ENCODE data around the gene OPN5.

Gene OPN5

DNA sequence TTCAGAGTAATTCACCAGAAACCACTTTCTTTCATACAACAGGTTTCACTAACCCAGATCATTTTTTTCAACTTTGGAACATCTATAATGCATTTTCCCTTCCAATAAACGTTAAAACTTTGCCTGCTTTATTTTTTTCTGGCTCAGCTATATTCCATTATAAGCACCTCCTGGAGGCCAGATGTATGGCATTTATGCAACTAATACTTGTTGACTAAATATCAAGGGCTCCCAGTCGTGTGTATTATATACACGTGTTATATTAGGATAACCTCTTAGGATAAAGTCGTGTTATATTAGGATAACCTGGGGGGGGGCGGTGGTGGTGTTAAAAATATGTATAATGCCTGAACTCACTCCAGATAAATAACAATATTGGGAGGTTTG, 6.7 kb downstream of the OPN5 start:
- DNase-seq (ENCODE audit: low read depth), result no peak

DNA sequence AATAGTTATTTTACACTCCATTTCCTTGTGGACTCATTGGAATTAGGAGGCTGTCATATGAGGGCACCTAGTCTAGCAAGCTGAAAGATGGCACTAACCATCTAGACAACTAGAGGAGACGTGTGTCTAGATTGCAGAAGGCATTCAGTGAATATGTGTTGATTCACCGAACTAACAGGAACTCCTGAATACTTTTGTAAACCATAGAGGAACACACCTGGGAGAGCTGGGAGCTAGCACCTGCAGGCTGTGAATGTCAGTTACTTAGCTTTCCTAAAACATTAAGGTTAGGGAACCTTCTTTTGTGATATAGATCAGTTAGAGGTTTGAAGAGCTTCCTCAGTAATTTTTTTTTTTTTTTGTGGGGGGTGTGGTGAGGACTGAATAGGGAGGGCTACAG, 7.7 kb downstream of the OPN5 start:
- DNase-seq (ENCODE audit: low read depth), result no peak

DNA sequence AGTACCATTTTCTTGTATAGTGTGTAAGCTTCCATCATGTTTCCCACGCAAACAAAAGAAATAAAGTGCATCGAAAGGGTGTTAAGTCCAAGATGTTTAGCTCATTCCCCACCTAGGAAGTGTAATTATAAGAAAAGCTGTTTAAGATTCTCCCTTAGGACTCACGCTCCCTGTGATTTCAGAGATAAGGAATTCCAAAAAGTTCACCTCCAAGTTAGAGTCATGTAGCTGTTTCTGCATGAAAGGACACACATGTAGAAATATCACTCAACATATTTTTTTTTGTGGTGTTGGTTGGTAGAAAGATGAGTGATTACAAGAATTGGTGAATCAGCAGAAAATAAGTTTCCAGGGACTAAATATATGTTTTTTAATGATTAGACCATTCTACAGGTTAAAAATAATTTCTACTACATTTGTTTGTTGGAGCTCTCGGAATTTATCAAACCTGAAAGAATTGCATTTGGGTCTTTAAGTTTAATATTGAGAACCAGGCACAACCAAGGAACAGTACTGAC, 10.4 kb downstream of the OPN5 start:
- DNase-seq (ENCODE audit: low read depth), result no peak

DNA sequence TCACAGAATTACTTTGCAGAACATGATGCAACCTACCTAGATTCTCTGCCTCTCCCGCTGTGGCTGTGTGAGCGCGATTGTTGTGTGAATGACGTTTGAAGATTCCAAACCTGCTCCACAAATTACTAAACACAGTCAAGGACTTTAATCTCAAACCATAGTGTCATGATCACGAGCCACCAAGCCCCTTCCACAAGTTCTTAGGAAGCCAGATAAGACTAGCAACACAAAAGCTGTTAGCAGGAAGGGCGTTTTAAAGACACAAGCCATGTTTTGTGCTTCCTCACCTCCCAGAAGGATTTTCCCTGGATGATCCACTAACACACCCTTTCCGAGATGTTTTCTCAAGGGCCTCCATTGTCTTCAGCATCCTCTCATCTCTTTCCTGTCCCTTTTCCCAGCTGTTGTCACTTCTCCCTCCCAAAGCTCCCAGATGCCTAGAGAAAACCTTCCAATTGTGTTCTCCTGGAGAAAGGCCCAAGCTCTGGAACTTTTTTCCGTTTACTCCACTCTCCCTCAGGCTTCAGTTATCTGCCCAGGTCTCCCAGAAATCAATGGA, 12.8 kb downstream of the OPN5 start:
- no peak for DNase-seq (ENCODE audit: low read depth)

DNA sequence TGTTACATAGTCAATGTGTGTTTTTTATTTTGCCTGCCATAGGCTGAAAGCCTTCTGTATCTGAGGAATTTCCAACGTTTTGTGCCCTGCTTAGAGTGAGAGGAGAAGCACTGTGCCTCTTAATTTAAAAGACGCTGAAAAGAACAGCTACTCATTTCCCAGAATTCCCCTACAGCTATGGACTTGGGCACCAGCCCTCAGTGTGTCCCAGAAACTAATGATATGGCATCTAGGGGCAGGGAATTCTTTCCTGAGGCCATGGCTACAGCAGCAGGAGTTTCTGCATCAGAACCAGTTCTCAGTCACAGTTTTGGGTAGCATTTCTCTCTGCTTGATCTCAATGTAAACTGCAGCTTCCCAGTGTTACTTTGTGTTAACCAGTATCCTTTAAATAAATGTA, 20.2 kb downstream of the OPN5 start:
- no peak for DNase-seq (ENCODE audit: low read depth)

DNA sequence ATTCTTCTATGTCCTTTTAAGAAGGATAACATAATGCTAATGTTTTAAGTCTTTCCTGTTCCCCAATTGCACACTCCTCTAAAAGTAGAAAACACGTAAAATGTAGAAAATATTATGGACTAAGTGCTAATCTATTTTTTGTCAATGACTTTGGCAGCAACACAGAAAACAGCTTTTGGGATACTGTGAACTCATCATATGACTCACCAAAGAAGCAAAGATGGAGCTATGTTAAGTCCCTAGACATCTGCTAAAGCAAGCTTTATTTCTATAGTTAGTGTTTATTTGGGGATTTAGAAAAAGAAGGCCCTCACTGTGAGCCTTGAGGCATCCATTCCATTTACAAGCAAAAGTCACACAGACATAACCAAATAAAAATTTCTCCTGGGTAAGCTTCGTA, 23.0 kb downstream of the OPN5 start:
- no peak for DNase-seq (ENCODE audit: low read depth)

DNA sequence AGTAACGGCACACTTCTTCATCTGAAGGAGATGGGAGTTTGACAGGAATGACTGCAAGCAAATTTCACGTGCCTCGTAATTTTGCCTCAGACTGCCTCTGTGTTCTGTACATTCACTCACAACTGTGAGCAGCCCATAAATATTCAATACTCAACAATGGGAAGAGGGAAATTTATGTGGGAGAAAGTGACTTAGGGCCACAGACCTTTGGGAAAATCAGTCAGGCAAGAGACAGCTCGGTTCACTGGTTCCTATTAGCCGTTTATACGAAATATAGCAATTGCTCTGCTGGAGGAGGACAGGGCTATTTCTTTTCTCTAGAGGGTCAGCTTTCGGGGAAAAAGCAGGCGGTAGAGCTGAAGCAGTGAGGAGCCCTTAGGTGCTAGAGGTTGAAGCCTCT, 28.0 kb downstream of the OPN5 start:
- no peak for DNase-seq (ENCODE audit: low read depth)

DNA sequence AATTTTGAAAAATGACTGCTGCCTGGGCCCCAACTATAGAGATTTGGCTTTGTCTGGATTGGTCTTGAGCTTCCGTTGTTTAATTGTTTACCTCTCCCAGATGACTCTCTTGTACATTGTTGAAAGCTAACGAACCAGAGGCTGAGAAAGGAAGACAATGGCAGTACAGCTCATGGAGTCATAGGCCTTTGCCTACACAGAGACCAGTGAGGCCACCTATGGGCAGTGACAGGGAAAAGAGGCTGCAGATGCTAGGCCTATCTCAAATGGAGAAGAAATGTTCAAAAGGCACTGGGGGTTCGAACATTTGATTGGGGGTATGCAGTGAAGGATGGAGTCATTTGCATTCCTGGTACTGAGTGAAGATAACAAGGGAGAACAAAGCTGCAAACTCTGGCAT, 29.1 kb downstream of the OPN5 start:
- DNase-seq (ENCODE audit: low read depth), result no peak

DNA sequence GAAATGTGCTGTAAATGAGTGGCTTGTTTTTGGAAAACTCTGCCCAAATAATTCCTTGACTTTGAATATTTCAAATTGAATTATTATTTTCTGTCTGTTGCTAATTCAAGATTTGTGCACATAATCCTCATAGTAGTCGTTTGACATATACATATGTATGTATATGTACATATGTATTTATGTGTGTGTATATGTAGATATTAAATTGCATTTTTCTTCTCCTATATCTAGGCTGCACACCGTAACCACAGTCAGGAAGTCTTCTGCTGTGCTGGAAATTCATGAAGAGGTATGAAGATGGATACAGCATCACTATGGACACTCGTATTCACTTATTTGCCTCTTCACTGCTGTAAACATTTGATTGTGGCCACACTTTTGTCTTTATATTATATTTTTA, 29.6 kb downstream of the OPN5 start:
- DNase-seq (ENCODE audit: low read depth), result no peak

DNA sequence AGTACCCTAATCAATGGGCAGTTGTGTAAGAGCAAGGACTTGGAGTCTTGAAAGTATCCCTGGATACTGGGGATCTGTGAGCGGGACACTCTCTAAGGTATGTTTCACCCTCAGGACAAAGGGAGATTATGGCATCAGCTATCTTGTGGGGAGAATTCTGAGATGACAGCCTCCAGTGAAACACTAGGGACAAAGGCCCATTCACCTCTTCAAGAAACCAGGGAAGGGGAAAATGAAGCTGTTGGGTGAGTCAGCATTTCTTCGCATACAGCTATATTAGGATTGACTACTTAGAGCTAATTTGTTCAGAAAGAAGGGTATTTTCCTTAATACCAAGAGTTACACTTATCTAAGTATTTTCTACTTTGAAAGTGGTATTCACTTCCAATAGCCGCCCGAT, 35.9 kb downstream of the OPN5 start:
- DNase-seq (ENCODE audit: low read depth), result no peak

DNA sequence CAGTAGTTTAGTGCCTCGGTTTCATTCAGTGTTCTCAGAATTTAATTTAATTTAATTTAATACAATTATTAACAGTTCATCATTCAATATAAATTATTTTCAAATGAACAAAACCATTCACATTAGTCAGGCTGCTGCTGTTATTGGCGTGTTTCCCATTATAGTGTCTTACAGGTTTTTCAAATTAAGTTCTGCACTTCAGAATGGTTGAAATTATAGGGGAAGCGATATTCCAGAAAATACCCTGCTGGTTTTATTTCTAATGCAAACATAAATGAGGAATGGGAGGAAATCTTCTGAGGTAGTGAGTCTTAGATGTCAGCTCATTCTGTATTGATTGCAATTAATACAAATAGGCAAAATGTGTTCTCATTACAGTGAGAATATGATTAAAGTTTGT, 37.6 kb downstream of the OPN5 start:
- no peak for DNase-seq (ENCODE audit: low read depth)

DNA sequence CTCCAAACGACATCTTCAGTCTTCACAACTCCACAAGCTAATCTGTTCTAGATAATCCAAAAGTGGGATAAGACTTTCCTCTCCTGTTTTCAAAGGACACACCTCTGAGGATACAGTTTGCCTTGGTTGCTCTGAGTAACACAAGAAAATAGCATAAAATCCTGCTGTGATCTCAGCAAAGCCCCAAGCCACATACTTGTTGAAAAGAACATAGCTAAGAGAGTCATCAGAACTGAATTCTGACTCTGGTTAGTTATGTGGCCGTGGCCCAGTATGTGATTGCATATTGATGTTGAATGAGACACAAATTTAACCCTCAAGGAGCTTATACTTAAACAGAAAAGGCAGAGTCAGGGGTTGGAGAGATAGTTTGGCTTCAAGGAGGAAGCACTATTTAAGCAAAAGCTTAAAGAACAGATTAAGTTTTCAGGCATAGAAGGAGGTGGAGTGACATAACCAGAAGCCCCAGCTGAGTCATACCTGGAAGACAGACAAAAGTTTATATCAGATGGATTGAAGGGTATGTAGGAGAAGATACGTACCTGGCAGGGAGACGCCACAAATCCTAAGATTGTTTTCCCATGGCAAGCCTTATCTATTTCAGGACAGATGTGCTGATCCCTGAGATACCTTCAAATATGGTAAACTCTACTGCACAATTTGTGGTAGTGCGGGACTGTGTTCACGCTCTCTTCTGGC, 41.2 kb downstream of the OPN5 start:
- DNase-seq (ENCODE audit: low read depth), result no peak

DNA sequence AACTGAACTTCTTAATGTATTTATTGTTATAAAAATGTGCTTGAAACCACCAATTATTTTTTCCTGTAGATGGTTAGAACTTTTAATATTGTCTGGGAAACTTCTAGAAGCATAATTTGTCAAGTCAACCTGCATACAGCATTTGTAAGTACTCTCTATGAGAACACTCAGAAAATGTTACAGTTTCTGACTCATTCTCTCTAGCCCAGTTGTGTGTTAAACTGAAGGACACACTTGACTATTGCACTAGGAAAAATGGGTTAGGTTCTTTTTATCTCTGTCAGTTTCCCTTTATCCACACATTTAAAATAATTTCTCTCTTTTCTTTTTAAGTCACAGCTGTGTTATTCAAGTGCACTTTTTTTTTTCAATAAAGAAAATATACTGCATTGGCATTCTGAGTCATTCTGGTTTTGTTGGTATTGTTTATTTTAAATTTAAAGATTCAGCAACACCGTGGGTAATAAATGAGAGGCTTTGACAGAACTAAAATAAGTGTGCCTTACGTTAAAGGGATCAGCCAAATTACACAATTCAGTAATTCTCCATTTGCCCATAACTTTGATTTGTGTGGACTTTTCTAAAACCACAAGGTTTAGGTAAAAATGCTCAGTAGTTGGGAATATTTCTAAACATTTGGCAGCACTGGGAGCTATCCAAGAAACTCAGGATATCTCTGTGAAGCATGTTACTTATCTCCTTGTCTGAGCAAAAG, 50.7 kb downstream of the OPN5 start:
- DNase-seq (ENCODE audit: low read depth), result no peak

DNA sequence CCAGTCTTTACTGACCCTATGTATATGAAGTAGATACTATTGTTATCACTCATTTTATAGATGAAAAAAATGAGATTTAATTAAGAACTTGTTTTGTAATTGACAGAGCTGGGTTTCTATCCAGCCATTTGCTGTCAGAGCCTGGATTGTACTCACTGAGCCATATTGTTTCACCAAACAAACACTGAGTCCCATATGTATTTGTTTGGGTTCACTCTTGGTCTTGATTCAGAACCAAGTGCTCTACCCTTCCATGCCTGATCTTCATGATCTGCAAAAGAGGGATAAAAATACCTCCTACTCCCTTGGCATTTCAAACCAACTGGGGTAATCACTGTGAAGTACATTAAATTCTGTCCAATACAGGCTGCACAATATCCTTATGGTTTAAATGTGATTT, 52.4 kb downstream of the OPN5 start:
- DNase-seq (ENCODE audit: low read depth), result no peak

DNA sequence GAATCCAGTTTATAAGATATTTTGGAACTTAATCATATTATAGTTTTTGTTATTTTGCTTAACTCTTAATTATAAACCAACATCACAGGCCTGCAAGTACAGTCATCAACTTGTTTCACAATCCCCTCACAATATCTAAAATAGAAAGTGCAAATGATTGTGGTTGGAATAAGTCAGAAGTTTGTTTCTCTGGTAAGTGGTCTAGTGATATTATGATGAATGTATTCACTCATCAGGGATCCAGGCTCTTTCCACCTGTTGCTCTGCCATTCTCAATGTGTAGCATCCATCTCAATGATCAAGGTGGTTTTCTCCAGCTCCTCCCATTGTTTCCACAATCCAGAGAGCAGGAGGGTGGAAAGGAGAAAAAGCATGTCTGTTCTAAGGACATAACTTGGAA, 54.2 kb downstream of the OPN5 start:
- DNase-seq (ENCODE audit: low read depth), result no peak

DNA sequence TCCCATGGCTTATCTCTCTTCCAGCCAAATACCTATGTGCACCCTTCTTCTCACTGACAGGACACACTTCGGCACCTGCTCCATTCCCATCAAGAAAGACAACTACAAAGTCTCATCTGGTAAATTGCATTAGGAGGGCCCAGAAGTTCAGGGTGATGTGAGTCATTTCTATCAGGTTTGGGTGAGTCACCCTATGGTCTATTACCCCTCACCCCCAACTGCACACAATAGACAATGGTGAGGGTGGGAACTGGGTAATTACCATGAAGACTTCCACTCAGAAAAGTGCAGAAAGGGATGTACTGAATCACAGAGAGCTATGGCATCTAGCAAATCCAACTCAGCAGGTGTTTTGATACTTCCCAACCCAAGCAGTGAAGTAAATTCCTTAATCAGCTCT, 54.8 kb downstream of the OPN5 start:
- DNase-seq (ENCODE audit: low read depth), result no peak

DNA sequence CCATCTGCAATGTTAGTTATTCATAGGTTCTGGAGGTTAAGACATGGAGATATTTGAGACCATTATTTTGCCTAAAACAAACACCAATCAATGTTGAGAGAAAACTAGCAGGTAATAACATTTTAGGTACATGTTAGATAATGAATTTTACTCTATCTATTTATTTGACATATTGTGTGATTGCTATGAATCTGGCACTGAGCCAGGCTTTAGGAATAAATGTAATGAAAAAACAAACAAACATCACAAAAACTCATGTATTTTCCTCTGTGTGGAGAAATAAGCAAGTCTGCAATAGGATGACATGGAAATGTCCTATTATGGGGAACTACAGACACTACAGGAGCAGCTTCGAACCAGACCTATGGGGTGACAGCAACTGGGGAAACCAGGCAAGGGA, 57.8 kb downstream of the OPN5 start:
- DNase-seq (ENCODE audit: low read depth), result no peak

DNA sequence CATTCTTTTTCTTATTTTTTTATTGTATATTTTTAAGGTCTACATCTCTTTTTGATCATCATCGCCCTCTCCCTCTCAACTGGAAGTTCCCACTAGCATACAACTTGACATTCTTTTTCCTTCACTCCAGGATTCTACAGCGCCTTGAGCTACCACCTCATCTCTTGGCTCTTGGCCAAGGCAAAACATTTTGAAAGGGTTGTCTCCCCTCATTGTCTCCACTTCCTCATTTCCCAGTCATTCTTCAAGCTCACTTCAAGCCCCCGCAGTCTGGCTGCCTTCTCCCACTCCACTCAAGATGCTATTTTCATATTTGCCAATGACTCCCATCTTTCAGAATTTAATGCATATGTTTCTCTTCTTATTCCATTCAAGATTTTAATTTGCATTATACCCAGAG, 63.0 kb downstream of the OPN5 start:
- no peak for DNase-seq (ENCODE audit: low read depth)

DNA sequence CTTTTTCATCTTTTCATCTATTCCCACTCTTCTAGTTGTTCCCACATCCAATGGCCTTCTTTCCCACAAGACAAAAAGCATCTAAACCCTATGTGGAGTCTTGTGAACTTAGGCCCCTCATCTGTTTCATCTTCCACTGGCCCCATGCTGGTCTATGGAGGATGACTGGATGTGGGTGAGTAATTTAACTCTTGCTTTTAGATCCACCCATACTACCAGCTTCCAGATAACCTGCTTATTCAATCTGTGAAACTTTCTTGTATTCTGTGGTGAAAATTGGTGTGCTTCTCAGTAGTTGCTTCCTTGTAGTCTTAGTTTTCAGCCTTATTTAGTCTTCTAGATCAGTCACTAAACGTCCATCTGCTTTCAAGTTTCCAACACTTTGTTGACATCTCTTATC, 64.9 kb downstream of the OPN5 start:
- no peak for DNase-seq (ENCODE audit: low read depth)

DNA sequence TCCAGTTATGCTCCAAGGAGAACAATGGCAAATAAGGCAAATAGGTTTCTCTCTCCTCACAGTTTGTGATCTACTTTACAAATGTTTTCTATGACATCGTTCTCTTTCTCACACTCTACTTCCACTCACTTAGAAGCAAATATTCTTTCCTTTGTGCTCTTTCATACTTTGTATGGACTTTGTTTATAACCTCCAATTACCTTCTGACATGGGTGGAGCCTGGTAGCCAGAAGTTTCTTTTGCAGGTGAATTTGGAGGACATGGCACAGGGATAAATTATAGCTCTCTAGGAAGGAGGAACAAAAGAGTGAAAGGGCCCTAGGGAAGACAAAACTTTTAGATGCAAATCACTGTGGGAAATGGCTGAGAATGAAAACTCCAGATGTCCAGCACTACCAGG, 69.3 kb downstream of the OPN5 start:
- DNase-seq (ENCODE audit: low read depth), result no peak

DNA sequence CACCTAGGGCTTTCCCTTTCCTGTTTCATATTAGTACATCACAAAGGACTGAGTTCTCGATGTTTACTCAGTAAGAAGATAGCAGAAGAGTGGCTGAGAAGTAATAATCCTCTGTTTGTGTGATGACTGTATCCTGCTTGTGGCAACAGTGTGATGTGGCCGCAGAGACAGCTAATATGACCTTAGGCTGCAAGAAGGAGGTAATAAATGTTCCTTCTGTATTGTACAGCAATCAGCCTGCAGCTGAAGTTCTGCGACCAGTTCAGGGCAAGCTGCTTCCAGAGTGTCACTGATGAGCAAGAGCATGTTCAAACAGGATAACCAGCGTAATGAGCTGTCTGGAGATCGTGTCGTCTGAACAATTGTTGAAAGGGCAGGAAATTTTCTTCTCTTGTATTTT, 70.9 kb downstream of the OPN5 start:
- DNase-seq (ENCODE audit: low read depth), result no peak

DNA sequence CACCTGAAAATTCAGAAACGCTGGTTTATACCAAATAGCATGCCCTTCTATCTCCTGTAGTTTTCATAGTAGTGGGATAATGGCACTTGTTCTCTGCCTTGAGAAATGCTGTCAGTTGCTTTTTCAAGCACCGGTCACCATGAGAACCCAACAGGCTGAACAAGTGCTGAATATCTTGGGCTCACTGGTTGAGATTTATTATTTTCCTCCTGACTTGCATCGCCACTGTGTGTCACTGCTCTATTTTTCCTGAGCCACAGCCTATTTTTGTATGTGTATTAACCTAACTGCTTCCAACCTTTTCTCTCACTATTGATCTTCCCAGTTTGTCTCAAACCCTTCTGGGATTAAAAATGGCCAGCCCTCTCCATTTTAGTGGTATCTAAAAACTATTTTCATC, 71.9 kb downstream of the OPN5 start:
- no peak for DNase-seq (ENCODE audit: low read depth)

DNA sequence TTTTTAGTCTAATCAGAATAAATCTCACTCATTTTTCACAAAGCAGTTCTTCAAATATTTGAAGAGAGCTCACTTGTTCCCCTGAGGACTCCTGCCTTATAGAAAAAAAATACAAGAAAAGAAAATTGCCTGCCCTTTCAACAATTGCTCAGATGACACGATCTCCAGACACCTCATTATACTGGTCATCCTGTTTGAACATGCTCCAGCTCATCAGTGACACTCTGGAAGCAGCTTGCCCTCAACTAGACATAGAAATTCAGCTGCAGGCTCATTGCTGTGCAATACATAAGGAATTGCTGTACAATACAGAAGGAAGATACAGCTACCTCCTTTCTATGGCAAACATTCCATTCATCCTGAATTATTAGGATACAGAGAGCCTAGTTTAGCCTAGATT, 73.1 kb downstream of the OPN5 start:
- no peak for DNase-seq (ENCODE audit: low read depth)

DNA sequence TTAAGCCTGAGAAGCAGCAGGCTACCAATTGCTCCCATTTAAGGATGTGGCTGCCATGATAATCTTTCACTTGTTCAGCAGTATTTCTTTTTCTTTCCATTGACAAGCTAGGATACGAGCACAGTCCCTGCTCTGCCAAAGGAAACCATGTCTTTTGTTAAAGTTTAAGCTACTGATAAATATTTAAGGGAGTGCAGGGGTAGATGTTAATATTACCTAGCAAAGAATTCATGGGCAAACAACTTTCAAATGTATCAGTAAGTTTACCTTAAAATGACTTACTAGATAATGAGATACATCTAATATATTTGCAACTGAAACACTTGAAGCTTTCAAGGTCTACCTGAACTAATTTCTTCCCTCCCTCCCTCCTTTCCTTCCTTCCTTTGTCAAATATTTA, 77.3 kb downstream of the OPN5 start:
- no peak for DNase-seq (ENCODE audit: low read depth)

Data from activated T-cell treated with anti-CD3 and anti-CD28 coated beads for 24 hours (primary cell).